ENCODE results near the gene PLTP. TPM values are rescaled to one million over a fixed set of nuclear protein-coding genes. Genes with fewer than 3 reads are reported as not detected.
"Not testable (repeated sequence)": the region's sequence is repeated elsewhere in the genome, so short reads cannot be mapped to it uniquely, and the experiment has no call there.

PLTP gene
- total and polyA plus RNA-seq, 4 donors = 80.7 to 445 (median 108) TPM

DNA sequence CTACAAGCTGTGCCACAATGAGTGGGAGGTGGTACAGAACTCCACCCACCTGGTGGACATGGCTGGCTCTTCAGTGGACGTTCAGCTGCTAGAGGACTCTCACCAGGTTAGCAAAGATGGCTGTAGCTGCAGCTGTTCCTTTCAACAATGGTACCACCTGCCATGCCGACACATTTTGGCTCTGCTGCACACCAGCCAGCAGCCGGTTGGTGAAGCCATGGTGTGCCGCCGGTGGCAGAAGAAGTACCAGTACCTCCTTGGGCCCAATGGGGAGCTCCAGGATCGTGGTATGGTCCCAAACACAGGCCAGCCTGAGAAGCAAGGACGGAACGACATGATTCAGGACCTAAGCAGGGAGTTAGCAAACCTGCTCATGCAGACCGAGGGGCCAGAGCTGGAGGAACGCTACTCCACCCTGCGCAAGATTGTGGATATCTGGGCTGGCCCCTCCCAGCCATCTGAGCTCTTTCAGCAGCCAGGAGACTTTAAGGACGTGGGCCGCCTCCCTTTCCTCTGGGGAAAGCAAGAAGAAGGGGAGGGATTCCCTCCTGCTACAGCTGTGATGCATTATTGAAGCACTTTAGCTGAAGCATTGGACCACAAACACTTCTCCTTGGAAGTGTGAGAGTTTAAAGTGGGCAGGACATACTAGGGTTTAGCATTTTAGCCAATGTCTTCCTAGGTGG is 33.7 kb downstream of the PLTP start:
- Histone ChIP-seq H3K4me3 (ENCODE audit: low read length in 2 of 2) (no peak overlapping the region), H3K27ac (ENCODE audit: low read depth in 1 of 2, low read length in 2 of 2) (no peak overlapping the region), H3K4me1 (ENCODE audit: control insufficient read depth in 1 of 2, insufficient read depth in 2 of 2, low read length in 2 of 2) (no peaks in the 10 kb centered on the region), H3K36me3 (ENCODE audit: control insufficient read depth in 1 of 2, insufficient read depth in 2 of 2, low read length in 1 of 2) (peaks cover 0 to 10% of the 10 kb centered on the region in 2 donors), H3K9me3 (ENCODE audit: control insufficient read depth, low read length) (no peaks in the 10 kb centered on the region), H3K27me3 (ENCODE audit: control insufficient read depth in 1 of 2, insufficient read depth in 2 of 2, low read length in 1 of 2) (no peaks in the 10 kb centered on the region)
- intact Hi-C loops (cut with DNase I) = no loop called here
- DNase-seq = no peak
- ATAC-seq (ENCODE audit: low FRiP score) = no peak
- 87 to 91% methylated on average over 13 of the region's 13 CpGs for WGBS, 2 donors

DNA sequence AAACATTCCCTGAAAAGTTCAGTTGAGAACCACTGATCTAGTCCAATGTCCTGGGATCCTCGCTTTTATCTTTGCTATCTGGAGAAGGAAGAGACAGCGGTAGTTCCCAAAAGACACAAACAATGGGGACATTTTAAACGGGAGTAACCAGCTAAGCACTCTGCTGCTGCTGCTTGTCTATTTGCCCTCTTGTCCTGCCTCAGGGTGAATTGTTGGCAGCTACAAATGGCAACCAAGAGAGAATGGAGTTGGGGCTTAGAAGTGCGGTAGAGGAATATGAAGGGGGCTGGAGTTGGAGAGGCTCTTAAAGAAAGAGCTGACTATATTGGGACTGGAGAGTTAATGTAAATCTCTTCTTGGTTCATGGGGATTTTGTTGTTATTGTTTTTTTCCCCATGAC is 37.4 kb downstream of the PLTP start:
- ATAC-seq (ENCODE audit: low FRiP score) (no peak), DNase-seq (no peak)
- no peaks in the 10 kb centered on the region for H3K4me1 ChIP-seq (ENCODE audit: control insufficient read depth in 1 of 2, insufficient read depth in 2 of 2, low read length in 2 of 2)
- intact Hi-C loops (cut with DNase I) = no loop called here
- no peaks in the 10 kb centered on the region for H3K9me3 ChIP-seq (ENCODE audit: control insufficient read depth, low read length)
- peaks cover 0 to 10% of the 10 kb centered on the region in 2 donors for H3K36me3 ChIP-seq (ENCODE audit: control insufficient read depth in 1 of 2, insufficient read depth in 2 of 2, low read length in 1 of 2)
- no peak overlapping the region for H3K4me3 ChIP-seq (ENCODE audit: low read length in 2 of 2)
- H3K27ac ChIP-seq (ENCODE audit: low read depth in 1 of 2, low read length in 2 of 2) = no peak overlapping the region
- no peaks in the 10 kb centered on the region for H3K27me3 ChIP-seq (ENCODE audit: control insufficient read depth in 1 of 2, insufficient read depth in 2 of 2, low read length in 1 of 2)
- 79 to 86% methylated on average over 4 of the region's 4 CpGs for WGBS, 2 donors

DNA sequence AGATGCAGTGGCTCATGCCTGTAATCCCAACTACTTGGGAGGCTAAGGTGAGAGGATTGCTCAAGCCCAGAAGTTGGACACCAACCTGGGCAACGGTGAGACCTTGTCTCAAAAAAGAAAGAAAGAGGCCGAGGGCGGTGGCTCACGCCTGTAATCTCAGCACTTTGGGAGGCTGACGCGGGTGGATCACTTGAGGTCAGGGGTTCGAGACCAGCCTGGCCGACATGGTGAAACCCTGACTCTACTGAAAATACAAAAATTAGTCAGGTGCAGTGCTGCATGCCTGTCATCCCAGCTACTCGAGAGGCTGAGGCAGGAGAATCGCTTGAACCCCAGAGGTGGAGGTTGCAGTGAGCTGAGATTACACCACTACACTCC is 37.9 kb downstream of the PLTP start:
- H3K36me3 ChIP-seq (ENCODE audit: control insufficient read depth in 1 of 2, insufficient read depth in 2 of 2, low read length in 1 of 2) = peaks cover 0 to 10% of the 10 kb centered on the region in 2 donors
- intact Hi-C loops (cut with DNase I); ATAC-seq (ENCODE audit: low FRiP score); H3K4me1 ChIP-seq (ENCODE audit: control insufficient read depth in 1 of 2, insufficient read depth in 2 of 2, low read length in 2 of 2); H3K4me3 ChIP-seq (ENCODE audit: low read length in 2 of 2); H3K27ac ChIP-seq (ENCODE audit: low read depth in 1 of 2, low read length in 2 of 2); H3K27me3 ChIP-seq (ENCODE audit: control insufficient read depth in 1 of 2, insufficient read depth in 2 of 2, low read length in 1 of 2); DNase-seq; H3K9me3 ChIP-seq (ENCODE audit: control insufficient read depth, low read length): not testable (repeated sequence)
- WGBS, 2 donors = 95 to 98% methylated on average over 10 of the region's 10 CpGs

DNA sequence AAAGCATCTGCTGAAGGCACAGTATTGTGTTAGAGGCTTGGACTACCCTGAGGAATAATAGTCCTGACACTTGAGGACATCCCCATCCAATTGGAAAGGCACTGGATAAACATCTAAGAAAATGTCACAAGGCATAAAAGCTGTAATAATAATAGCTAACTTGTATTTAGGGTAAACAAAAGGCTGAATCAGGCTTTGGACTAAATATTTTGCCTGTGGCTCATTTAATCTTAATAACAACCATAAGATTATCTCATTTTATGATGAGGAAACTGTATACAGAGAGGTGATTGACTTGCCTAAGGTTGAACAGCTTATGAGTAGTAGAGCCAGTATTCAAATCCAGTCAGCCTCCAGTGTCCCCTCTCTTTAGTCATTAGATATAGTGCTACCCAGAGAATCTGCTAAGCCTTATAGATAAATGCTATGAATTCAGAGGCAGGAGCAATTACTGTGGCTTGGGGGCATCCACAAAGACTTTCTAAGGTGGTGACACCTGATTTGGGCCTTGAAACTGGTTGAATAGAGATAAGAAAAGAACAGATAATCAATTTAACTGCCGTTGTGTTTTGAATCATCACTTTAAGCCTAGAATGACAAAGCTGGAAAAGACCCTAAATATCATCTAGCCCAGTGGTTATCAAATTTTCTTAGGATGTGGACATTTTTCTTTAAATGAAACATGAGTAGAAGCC is 38.4 kb downstream of the PLTP start:
- no peak for ATAC-seq (ENCODE audit: low FRiP score)
- WGBS, 2 donors = 71 to 89% methylated on average over 1 of the region's 1 CpG

DNA sequence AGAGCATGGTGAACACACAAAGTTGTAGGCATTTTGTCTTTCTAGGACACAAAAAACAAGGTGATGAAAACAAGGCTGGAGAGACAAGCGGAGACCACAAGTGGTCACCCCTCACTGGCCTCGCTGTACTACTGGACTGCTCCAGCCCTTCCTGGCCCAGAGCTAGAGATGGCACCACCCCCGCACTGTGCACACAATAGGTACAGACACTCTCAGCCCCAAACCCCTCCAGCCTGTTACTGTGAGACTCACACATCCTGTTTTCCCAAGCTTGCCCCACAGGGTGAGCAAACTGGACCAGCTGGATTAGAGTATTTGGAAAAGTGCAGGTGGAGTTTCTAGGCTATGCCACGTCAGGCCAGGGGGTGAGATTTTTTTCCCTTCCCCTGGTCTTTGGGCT is 39.3 kb downstream of the PLTP start:
- H3K4me3 ChIP-seq (ENCODE audit: low read length in 2 of 2) = no peak overlapping the region

More for the DNA sequence above, 38.4 kb downstream of the PLTP start:
- peaks cover 0 to 10% of the 10 kb centered on the region in 2 donors for H3K36me3 ChIP-seq (ENCODE audit: control insufficient read depth in 1 of 2, insufficient read depth in 2 of 2, low read length in 1 of 2)
- H3K4me3 ChIP-seq (ENCODE audit: low read length in 2 of 2) = no peak overlapping the region
- H3K4me1 ChIP-seq (ENCODE audit: control insufficient read depth in 1 of 2, insufficient read depth in 2 of 2, low read length in 2 of 2) = no peaks in the 10 kb centered on the region
- H3K27me3 ChIP-seq (ENCODE audit: control insufficient read depth in 1 of 2, insufficient read depth in 2 of 2, low read length in 1 of 2) = no peaks in the 10 kb centered on the region
- no peak for DNase-seq
- intact Hi-C loops (cut with DNase I) = no loop called here
- no peak overlapping the region for H3K27ac ChIP-seq (ENCODE audit: low read depth in 1 of 2, low read length in 2 of 2)
- H3K9me3 ChIP-seq (ENCODE audit: control insufficient read depth, low read length) = no peaks in the 10 kb centered on the region

DNA sequence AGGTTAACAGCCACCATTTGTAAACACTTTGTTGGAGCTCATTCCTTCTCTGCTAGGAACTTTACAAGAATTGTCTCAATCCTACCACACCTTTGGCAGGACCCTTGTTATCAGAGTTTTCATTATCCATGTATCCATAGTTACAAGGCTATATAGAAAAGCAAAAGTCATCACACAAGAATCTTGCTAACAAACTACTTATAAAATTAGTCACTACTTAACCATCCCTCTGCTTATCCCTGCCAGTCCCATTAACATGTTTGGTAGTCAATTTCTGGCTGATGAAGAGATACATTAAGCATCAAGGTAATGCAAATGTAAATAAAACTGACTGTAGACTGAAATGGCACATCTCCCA is 44.2 kb downstream of the PLTP start:
- no peak overlapping the region for H3K4me3 ChIP-seq (ENCODE audit: low read length in 2 of 2)
- ATAC-seq (ENCODE audit: low FRiP score) (no peak), DNase-seq (no peak)
- H3K4me1 ChIP-seq (ENCODE audit: control insufficient read depth in 1 of 2, insufficient read depth in 2 of 2, low read length in 2 of 2) = no peaks in the 10 kb centered on the region
- H3K36me3 ChIP-seq (ENCODE audit: control insufficient read depth in 1 of 2, insufficient read depth in 2 of 2, low read length in 1 of 2) = no peaks in the 10 kb centered on the region
- H3K27ac ChIP-seq (ENCODE audit: low read depth in 1 of 2, low read length in 2 of 2) = no peak overlapping the region
- no peaks in the 10 kb centered on the region for H3K9me3 ChIP-seq (ENCODE audit: control insufficient read depth, low read length)
- H3K27me3 ChIP-seq (ENCODE audit: control insufficient read depth in 1 of 2, insufficient read depth in 2 of 2, low read length in 1 of 2) = no peaks in the 10 kb centered on the region
- intact Hi-C loops (cut with DNase I) = no loop called here

More for the DNA sequence above, 39.3 kb downstream of the PLTP start:
- H3K36me3 ChIP-seq (ENCODE audit: control insufficient read depth in 1 of 2, insufficient read depth in 2 of 2, low read length in 1 of 2) = peaks cover 0 to 8% of the 10 kb centered on the region in 2 donors
- 87 to 88% methylated on average over 4 of the region's 4 CpGs for WGBS, 2 donors
- no peaks in the 10 kb centered on the region for H3K9me3 ChIP-seq (ENCODE audit: control insufficient read depth, low read length)
- DNase-seq = no peak
- no peaks in the 10 kb centered on the region for H3K27me3 ChIP-seq (ENCODE audit: control insufficient read depth in 1 of 2, insufficient read depth in 2 of 2, low read length in 1 of 2)
- H3K27ac ChIP-seq (ENCODE audit: low read depth in 1 of 2, low read length in 2 of 2) = no peak overlapping the region
- no peak for ATAC-seq (ENCODE audit: low FRiP score)
- H3K4me1 ChIP-seq (ENCODE audit: control insufficient read depth in 1 of 2, insufficient read depth in 2 of 2, low read length in 2 of 2) = no peaks in the 10 kb centered on the region
- intact Hi-C loops (cut with DNase I) = no loop called here

DNA sequence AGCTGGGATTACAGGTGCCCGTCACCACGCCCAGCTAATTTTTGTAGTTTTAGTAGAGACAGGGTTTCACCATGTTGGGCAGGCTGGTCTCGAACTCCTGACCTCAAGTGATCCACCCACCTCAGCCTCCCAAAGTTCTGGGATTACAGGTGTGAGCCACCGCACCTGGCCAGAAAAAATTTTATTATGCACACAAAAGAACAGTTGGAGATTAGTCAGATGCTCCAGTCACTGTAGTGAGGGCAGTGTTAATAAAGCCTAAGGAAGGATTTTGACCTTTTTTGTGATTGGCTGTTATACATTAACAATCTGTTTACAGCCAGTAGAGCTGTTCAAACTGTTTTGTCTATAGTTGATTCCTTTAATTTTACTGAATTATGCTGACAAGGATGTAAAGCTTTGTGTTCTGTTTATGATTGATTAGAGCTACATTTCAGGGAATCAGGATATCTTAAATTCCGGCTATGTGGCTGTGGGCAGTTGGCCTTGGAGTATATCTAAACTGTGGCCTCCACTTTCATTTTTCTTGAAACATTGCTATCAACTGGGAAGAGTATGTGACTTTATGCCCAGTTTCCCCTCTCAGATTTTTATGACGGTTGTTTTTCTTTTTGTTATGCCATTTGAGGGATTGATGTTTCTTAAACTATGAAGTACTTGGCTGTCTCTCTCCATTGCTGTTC is 44.7 kb downstream of the PLTP start:
- no peaks in the 10 kb centered on the region for H3K36me3 ChIP-seq (ENCODE audit: control insufficient read depth in 1 of 2, insufficient read depth in 2 of 2, low read length in 1 of 2)
- no peaks in the 10 kb centered on the region for H3K9me3 ChIP-seq (ENCODE audit: control insufficient read depth, low read length)
- no peak overlapping the region for H3K27ac ChIP-seq (ENCODE audit: low read depth in 1 of 2, low read length in 2 of 2)
- H3K27me3 ChIP-seq (ENCODE audit: control insufficient read depth in 1 of 2, insufficient read depth in 2 of 2, low read length in 1 of 2) = no peaks in the 10 kb centered on the region
- no peak for DNase-seq
- no peaks in the 10 kb centered on the region for H3K4me1 ChIP-seq (ENCODE audit: control insufficient read depth in 1 of 2, insufficient read depth in 2 of 2, low read length in 2 of 2)
- no peak overlapping the region for H3K4me3 ChIP-seq (ENCODE audit: low read length in 2 of 2)
- WGBS, 2 donors = 81 to 82% methylated on average over 6 of the region's 6 CpGs
- intact Hi-C loops (cut with DNase I) = no loop called here
- ATAC-seq (ENCODE audit: low FRiP score) = no peak

DNA sequence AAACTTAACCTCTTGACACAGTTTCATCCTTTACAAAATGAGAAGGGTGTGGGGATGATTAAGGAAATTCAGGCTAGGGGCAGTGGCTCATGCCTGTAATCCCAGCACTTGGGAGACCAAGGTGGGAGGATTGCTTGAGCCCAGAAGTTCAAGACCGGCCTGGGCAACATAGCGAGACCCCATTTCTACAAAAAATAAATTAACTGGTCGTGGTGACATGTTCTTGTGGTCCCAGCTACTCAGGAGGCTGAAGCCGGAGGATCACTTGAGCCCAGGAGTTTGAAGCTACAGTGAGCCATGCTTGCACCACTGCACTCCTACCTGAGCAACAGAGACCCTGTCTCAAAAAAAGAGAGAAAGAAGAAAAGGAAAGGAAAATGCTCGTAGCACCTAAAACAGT is 45.5 kb downstream of the PLTP start:
- 95% methylated on average over 5 of the region's 5 CpGs for WGBS, 2 donors
- H3K27ac ChIP-seq (ENCODE audit: low read depth in 1 of 2, low read length in 2 of 2) = no peak overlapping the region
- no peaks in the 10 kb centered on the region for H3K9me3 ChIP-seq (ENCODE audit: control insufficient read depth, low read length)
- H3K4me3 ChIP-seq (ENCODE audit: low read length in 2 of 2) = no peak overlapping the region
- ATAC-seq (ENCODE audit: low FRiP score) (no peak), DNase-seq (no peak)
- H3K36me3 ChIP-seq (ENCODE audit: control insufficient read depth in 1 of 2, insufficient read depth in 2 of 2, low read length in 1 of 2) = no peaks in the 10 kb centered on the region
- H3K27me3 ChIP-seq (ENCODE audit: control insufficient read depth in 1 of 2, insufficient read depth in 2 of 2, low read length in 1 of 2) = no peaks in the 10 kb centered on the region
- intact Hi-C loops (cut with DNase I) = no loop called here
- H3K4me1 ChIP-seq (ENCODE audit: control insufficient read depth in 1 of 2, insufficient read depth in 2 of 2, low read length in 2 of 2) = no peaks in the 10 kb centered on the region

All from aorta (tissue), 5 donors.